ENCODE results near the gene CACNA1B.

CACNA1B gene

GRCh38 chr9:138053321-138053868, 175.8 kb downstream of the CACNA1B start:
- DNase-seq (ENCODE audit: low read depth), result no peak

GRCh38 chr9:138053996-138054752, 176.6 kb downstream of the CACNA1B start:
- DNase-seq (ENCODE audit: low read depth), result no peak

GRCh38 chr9:138057726-138058125, 180.1 kb downstream of the CACNA1B start:
- DNase-seq (ENCODE audit: low read depth), result no peak

GRCh38 chr9:138058181-138058580, 180.6 kb downstream of the CACNA1B start:
- no peak for DNase-seq (ENCODE audit: low read depth)

GRCh38 chr9:138059196-138059595, 181.6 kb downstream of the CACNA1B start:
- DNase-seq (ENCODE audit: low read depth), result no peak

- no peak for DNase-seq (ENCODE audit: low read depth)
These were observed 182.8 kb downstream of the CACNA1B start for GRCh38 chr9:138060365-138060764.

GRCh38 chr9:138060881-138061280, 183.3 kb downstream of the CACNA1B start:
- no peak for DNase-seq (ENCODE audit: low read depth)

- DNase-seq (ENCODE audit: low read depth), result no peak
These were observed 184.0 kb downstream of the CACNA1B start for GRCh38 chr9:138061631-138062030.

GRCh38 chr9:138062196-138062595, 184.6 kb downstream of the CACNA1B start:
- no peak for DNase-seq (ENCODE audit: low read depth)

- DNase-seq (ENCODE audit: low read depth), result no peak
These were observed 185.5 kb downstream of the CACNA1B start for GRCh38 chr9:138063033-138063432.

GRCh38 chr9:138063785-138064184, 186.2 kb downstream of the CACNA1B start:
- DNase-seq (ENCODE audit: low read depth), result no peak

GRCh38 chr9:138064547-138064946, 187.0 kb downstream of the CACNA1B start:
- no peak for DNase-seq (ENCODE audit: low read depth)

GRCh38 chr9:138065287-138065686, 187.7 kb downstream of the CACNA1B start:
- no peak for DNase-seq (ENCODE audit: low read depth)

GRCh38 chr9:138066049-138066448, 188.5 kb downstream of the CACNA1B start:
- DNase-seq (ENCODE audit: low read depth), result no peak

GRCh38 chr9:138067613-138068367, 190.2 kb downstream of the CACNA1B start:
- DNase-seq (ENCODE audit: low read depth), result no peak

GRCh38 chr9:138068601-138069035, 191.0 kb downstream of the CACNA1B start:
- no peak for DNase-seq (ENCODE audit: low read depth)

GRCh38 chr9:138069731-138070456, 192.3 kb downstream of the CACNA1B start:
- DNase-seq (ENCODE audit: low read depth), result no peak

- DNase-seq (ENCODE audit: low read depth), result no peak
These were observed 193.2 kb downstream of the CACNA1B start for GRCh38 chr9:138070815-138071214.

GRCh38 chr9:138071292-138071691, 193.7 kb downstream of the CACNA1B start:
- no peak for DNase-seq (ENCODE audit: low read depth)

- DNase-seq (ENCODE audit: low read depth), result no peak
These were observed 194.1 kb downstream of the CACNA1B start for GRCh38 chr9:138071731-138072130.

GRCh38 chr9:138072161-138072842, 194.7 kb downstream of the CACNA1B start:
- no peak for DNase-seq (ENCODE audit: low read depth)

- no peak for DNase-seq (ENCODE audit: low read depth)
These were observed 195.3 kb downstream of the CACNA1B start for GRCh38 chr9:138072897-138073296.

All from activated T-cell treated with anti-CD3 and anti-CD28 coated beads for 1 hour (primary cell).